Measurements from ENCODE around the gene HMX2. TPM values are rescaled to one million over a fixed set of nuclear protein-coding genes. Genes with fewer than 3 reads are reported as not detected.
A peak's percentile ranks its signal among the peaks of the same experiment; 100 is the strongest.

HMX2 gene
- total RNA-seq (not detected), polyA plus RNA-seq (not detected)

GRCh38 chr10:123147635-123148413 lies at the start of gene HMX2:
HMX2 (plus strand) TSS chr10:123148136; CDS start chr10:123148379, 243 bp downstream.
- CTCF ChIA-PET, result interaction anchor here (1.3 kb wide), 1 partner anchor 9 kb away, joined by 4 read pairs; no protein-coding TSS in a partner anchor
- H3K4me3 Mint-ChIP-seq, result peak within 1 kb of the TSS; percentile 62 to 77 (median 70)
- no peak for DNase-seq

GRCh38 chr10:123100030-123100762 lies 47.7 kb upstream of the HMX2 start:
- Histone ChIP-seq H3K4me1 (ENCODE audit: insufficient read depth, low read length) (no peaks in the 10 kb centered on the region), H3K9me3 (ENCODE audit: low read length) (no peaks in the 10 kb centered on the region), H3K4me3 (ENCODE audit: low read length) (no peak overlapping the region), H3K27ac (ENCODE audit: low read depth, low read length) (no peak overlapping the region), H3K36me3 (ENCODE audit: insufficient read depth, low read length) (no peaks in the 10 kb centered on the region), H3K27me3 (ENCODE audit: insufficient read depth, low read length, poor library complexity, severe bottlenecking) (no peaks in the 10 kb centered on the region)
- Mint-ChIP-seq H3K4me3 (no peak overlapping the region), H3K27me3 (peaks cover 0 to 26% of the 10 kb centered on the region in 2 donors), H3K4me1 (no peaks in the 10 kb centered on the region), H3K27ac (no peak overlapping the region), H3K36me3 (no peaks in the 10 kb centered on the region), H3K9me3 (no peaks in the 10 kb centered on the region)
- POLR2A ChIA-PET, result no interaction called here
- no peak for DNase-seq
- CTCF ChIA-PET, result no interaction called here

More at GRCh38 chr10:123147635-123148413, at the start of gene HMX2:
- H3K4me1 ChIP-seq (ENCODE audit: insufficient read depth, low read length), result peaks cover 75% of the 10 kb centered on the region
- H3K9me3 ChIP-seq (ENCODE audit: low read length), result no peaks in the 10 kb centered on the region
- no peaks in the 10 kb centered on the region for H3K36me3 Mint-ChIP-seq
- peaks cover 0 to 4% (median 0%) of the 10 kb centered on the region in 5 donors for H3K9me3 Mint-ChIP-seq
- peaks cover 50 to 80% (median 69%) of the 10 kb centered on the region in 3 donors for H3K4me1 Mint-ChIP-seq
- H3K27ac ChIP-seq (ENCODE audit: low read depth, low read length), result no peak within 1 kb of the TSS
- H3K27me3 Mint-ChIP-seq, result peaks cover 59 to 74% of the 10 kb centered on the region in 2 donors
- H3K27me3 ChIP-seq (ENCODE audit: insufficient read depth, low read length, poor library complexity, severe bottlenecking), result peaks cover 79% of the 10 kb centered on the region
- H3K4me3 ChIP-seq (ENCODE audit: low read length), result peak within 1 kb of the TSS; percentile 58
- POLR2A ChIA-PET, result no interaction called here
- peak within 1 kb of the TSS in 2 of 8 donors; percentile 27 to 69 for H3K27ac Mint-ChIP-seq
- H3K36me3 ChIP-seq (ENCODE audit: insufficient read depth, low read length), result no peaks in the 10 kb centered on the region

GRCh38 chr10:123101872-123102271 lies 46.1 kb upstream of the HMX2 start:
- Histone ChIP-seq H3K4me3 (ENCODE audit: low read length) (no peak overlapping the region), H3K9me3 (ENCODE audit: low read length) (no peaks in the 10 kb centered on the region), H3K36me3 (ENCODE audit: insufficient read depth, low read length) (no peaks in the 10 kb centered on the region), H3K4me1 (ENCODE audit: insufficient read depth, low read length) (no peaks in the 10 kb centered on the region), H3K27me3 (ENCODE audit: insufficient read depth, low read length, poor library complexity, severe bottlenecking) (no peaks in the 10 kb centered on the region), H3K27ac (ENCODE audit: low read depth, low read length) (no peak overlapping the region)
- no peak for DNase-seq
- ChIA-PET CTCF (no interaction called here), POLR2A (no interaction called here)
- Mint-ChIP-seq H3K27ac (no peak overlapping the region), H3K27me3 (peaks cover 0 to 24% of the 10 kb centered on the region in 2 donors), H3K4me1 (no peaks in the 10 kb centered on the region), H3K36me3 (no peaks in the 10 kb centered on the region), H3K9me3 (no peaks in the 10 kb centered on the region), H3K4me3 (no peak overlapping the region)

- Mint-ChIP-seq H3K4me3 (no peak overlapping the region), H3K27ac (no peak overlapping the region), H3K36me3 (no peaks in the 10 kb centered on the region), H3K9me3 (no peaks in the 10 kb centered on the region), H3K27me3 (peaks cover 0 to 23% of the 10 kb centered on the region in 2 donors), H3K4me1 (no peaks in the 10 kb centered on the region)
- no peaks in the 10 kb centered on the region for H3K9me3 ChIP-seq (ENCODE audit: low read length)
- no peaks in the 10 kb centered on the region for H3K36me3 ChIP-seq (ENCODE audit: insufficient read depth, low read length)
- no peak overlapping the region for H3K27ac ChIP-seq (ENCODE audit: low read depth, low read length)
- no peaks in the 10 kb centered on the region for H3K4me1 ChIP-seq (ENCODE audit: insufficient read depth, low read length)
- H3K4me3 ChIP-seq (ENCODE audit: low read length), result no peak overlapping the region
- POLR2A ChIA-PET, result no interaction called here
- DNase-seq, result no peak
- CTCF ChIA-PET, result no interaction called here
- H3K27me3 ChIP-seq (ENCODE audit: insufficient read depth, low read length, poor library complexity, severe bottlenecking), result no peaks in the 10 kb centered on the region
Observed at GRCh38 chr10:123102673-123103072, 45.3 kb upstream of the HMX2 start.

- Histone ChIP-seq H3K4me1 (ENCODE audit: insufficient read depth, low read length) (no peaks in the 10 kb centered on the region), H3K36me3 (ENCODE audit: insufficient read depth, low read length) (no peaks in the 10 kb centered on the region), H3K27ac (ENCODE audit: low read depth, low read length) (no peak overlapping the region), H3K9me3 (ENCODE audit: low read length) (no peaks in the 10 kb centered on the region), H3K27me3 (ENCODE audit: insufficient read depth, low read length, poor library complexity, severe bottlenecking) (no peaks in the 10 kb centered on the region), H3K4me3 (ENCODE audit: low read length) (no peak overlapping the region)
- DNase-seq, result no peak
- no peaks in the 10 kb centered on the region for H3K4me1 Mint-ChIP-seq
- ChIA-PET CTCF (no interaction called here), POLR2A (no interaction called here)
- H3K36me3 Mint-ChIP-seq, result no peaks in the 10 kb centered on the region
- no peaks in the 10 kb centered on the region for H3K9me3 Mint-ChIP-seq
- H3K27me3 Mint-ChIP-seq, result peaks cover 2 to 26% of the 10 kb centered on the region in 2 donors
- no peak overlapping the region for H3K4me3 Mint-ChIP-seq
- H3K27ac Mint-ChIP-seq, result no peak overlapping the region
Observed at GRCh38 chr10:123103944-123104343, 44.0 kb upstream of the HMX2 start.

GRCh38 chr10:123109466-123109865 lies 38.5 kb upstream of the HMX2 start:
- no peaks in the 10 kb centered on the region for H3K9me3 Mint-ChIP-seq
- H3K36me3 ChIP-seq (ENCODE audit: insufficient read depth, low read length), result no peaks in the 10 kb centered on the region
- H3K27me3 Mint-ChIP-seq, result peaks cover 5 to 41% of the 10 kb centered on the region in 2 donors
- CTCF ChIA-PET, result no interaction called here
- no peaks in the 10 kb centered on the region for H3K9me3 ChIP-seq (ENCODE audit: low read length)
- no peak for DNase-seq
- no peak overlapping the region for H3K27ac ChIP-seq (ENCODE audit: low read depth, low read length)
- H3K4me1 ChIP-seq (ENCODE audit: insufficient read depth, low read length), result no peaks in the 10 kb centered on the region
- no peak overlapping the region for H3K4me3 ChIP-seq (ENCODE audit: low read length)
- H3K27ac Mint-ChIP-seq, result no peak overlapping the region
- no peaks in the 10 kb centered on the region for H3K27me3 ChIP-seq (ENCODE audit: insufficient read depth, low read length, poor library complexity, severe bottlenecking)
- H3K4me1 Mint-ChIP-seq, result no peaks in the 10 kb centered on the region
- H3K36me3 Mint-ChIP-seq, result no peaks in the 10 kb centered on the region
- H3K4me3 Mint-ChIP-seq, result no peak overlapping the region
- POLR2A ChIA-PET, result no interaction called here

GRCh38 chr10:123117644-123118417 lies 30.1 kb upstream of the HMX2 start:
- ChIA-PET POLR2A (no interaction called here), CTCF (interaction anchor here (0.8 to 1.0 kb wide), 2 partner anchors 13 to 16 kb away, joined by 3 to 4 read pairs; no protein-coding TSS in a partner anchor)
- H3K27ac Mint-ChIP-seq, result no peak overlapping the region
- no peak for DNase-seq
- H3K9me3 Mint-ChIP-seq, result no peaks in the 10 kb centered on the region
- no peaks in the 10 kb centered on the region for H3K4me1 ChIP-seq (ENCODE audit: insufficient read depth, low read length)
- H3K9me3 ChIP-seq (ENCODE audit: low read length), result no peaks in the 10 kb centered on the region
- H3K36me3 ChIP-seq (ENCODE audit: insufficient read depth, low read length), result no peaks in the 10 kb centered on the region
- H3K27ac ChIP-seq (ENCODE audit: low read depth, low read length), result no peak overlapping the region
- H3K4me3 Mint-ChIP-seq, result no peak overlapping the region
- peaks cover 10% of the 10 kb centered on the region for H3K27me3 ChIP-seq (ENCODE audit: insufficient read depth, low read length, poor library complexity, severe bottlenecking)
- H3K27me3 Mint-ChIP-seq, result peaks cover 39 to 59% of the 10 kb centered on the region in 2 donors
- H3K36me3 Mint-ChIP-seq, result no peaks in the 10 kb centered on the region
- H3K4me1 Mint-ChIP-seq, result no peaks in the 10 kb centered on the region
- H3K4me3 ChIP-seq (ENCODE audit: low read length), result no peak overlapping the region

GRCh38 chr10:123119081-123119480 lies 28.9 kb upstream of the HMX2 start:
- Histone ChIP-seq H3K27ac (ENCODE audit: low read depth, low read length) (no peak overlapping the region), H3K27me3 (ENCODE audit: insufficient read depth, low read length, poor library complexity, severe bottlenecking) (peaks cover 10% of the 10 kb centered on the region), H3K4me3 (ENCODE audit: low read length) (no peak overlapping the region), H3K4me1 (ENCODE audit: insufficient read depth, low read length) (no peaks in the 10 kb centered on the region), H3K9me3 (ENCODE audit: low read length) (no peaks in the 10 kb centered on the region), H3K36me3 (ENCODE audit: insufficient read depth, low read length) (no peaks in the 10 kb centered on the region)
- no peaks in the 10 kb centered on the region for H3K9me3 Mint-ChIP-seq
- no peaks in the 10 kb centered on the region for H3K36me3 Mint-ChIP-seq
- no peaks in the 10 kb centered on the region for H3K4me1 Mint-ChIP-seq
- no peak for DNase-seq
- ChIA-PET POLR2A (no interaction called here), CTCF (no interaction called here)
- H3K4me3 Mint-ChIP-seq, result no peak overlapping the region
- H3K27me3 Mint-ChIP-seq, result peaks cover 40 to 63% of the 10 kb centered on the region in 2 donors
- H3K27ac Mint-ChIP-seq, result no peak overlapping the region

All from CD8-positive, alpha-beta memory T cell (primary cell).